ENCODE measurements around the gene COL1A2.

COL1A2 gene

GRCh38 chr7:94410413-94411187 is 15.9 kb downstream of the COL1A2 start:
- DNase-seq (ENCODE audit: low spot score) = no peak

DNA sequence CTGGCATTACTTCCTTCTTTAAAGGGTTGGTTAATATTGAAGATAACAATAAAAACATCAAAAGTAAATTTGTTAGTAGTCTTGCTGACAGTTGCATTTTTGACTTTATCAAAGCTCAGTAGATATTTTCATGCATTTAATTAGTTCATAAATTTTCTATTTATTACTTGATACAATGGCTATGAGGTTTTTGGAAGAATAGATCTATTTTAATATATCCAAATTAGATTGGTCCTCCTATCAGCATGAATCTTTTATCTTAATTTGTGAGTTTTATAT is 16.4 kb downstream of the COL1A2 start:
- no peak for DNase-seq (ENCODE audit: low spot score)

- DNase-seq (ENCODE audit: low spot score) = no peak
These were observed 18.1 kb downstream of the COL1A2 start for GRCh38 chr7:94412762-94413322.

DNA sequence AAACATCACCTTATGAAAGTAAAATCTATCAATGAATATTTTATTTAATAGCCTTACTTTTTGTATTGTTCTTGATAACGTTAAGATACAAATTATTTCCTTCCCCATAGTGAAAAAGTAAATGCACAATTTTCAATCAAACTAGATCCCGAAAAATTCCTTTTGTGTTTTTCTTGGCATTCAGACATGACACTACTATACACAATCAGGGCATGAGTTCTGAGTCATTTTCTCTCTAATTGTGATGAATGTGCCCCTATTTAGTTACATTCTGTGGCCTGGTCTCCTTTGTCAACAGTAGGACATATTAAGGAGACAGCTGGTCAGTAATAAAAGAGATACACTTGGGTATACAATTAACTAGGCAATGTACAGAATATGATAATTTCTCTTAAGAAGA is 19.8 kb downstream of the COL1A2 start:
- no peak for DNase-seq (ENCODE audit: low spot score)

DNA sequence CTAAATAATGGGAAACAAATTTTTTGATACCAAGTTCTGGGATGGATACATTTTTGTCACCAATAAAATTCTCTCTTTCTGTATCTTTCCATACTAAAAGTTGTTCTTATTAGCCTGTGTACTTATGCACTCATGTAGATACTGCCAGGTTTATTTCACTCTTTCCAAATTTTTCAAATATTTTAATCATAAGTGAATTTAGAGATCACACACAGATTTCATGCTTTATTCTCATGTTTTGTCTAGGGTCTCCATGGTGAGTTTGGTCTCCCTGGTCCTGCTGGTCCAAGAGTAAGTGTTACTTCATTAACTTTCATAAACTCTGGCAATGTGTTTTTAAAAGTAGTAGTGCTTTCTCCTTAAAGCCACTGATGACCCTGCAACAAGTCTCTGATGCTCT is 20.3 kb downstream of the COL1A2 start:
- no peak for DNase-seq (ENCODE audit: low spot score)

GRCh38 chr7:94417306-94417705 is 22.6 kb downstream of the COL1A2 start:
- DNase-seq (ENCODE audit: low spot score) = no peak

- DNase-seq (ENCODE audit: low spot score) = no peak
These were observed 23.2 kb downstream of the COL1A2 start for GRCh38 chr7:94417901-94418300.

GRCh38 chr7:94418851-94419250 is 24.2 kb downstream of the COL1A2 start:
- no peak for DNase-seq (ENCODE audit: low spot score)

DNA sequence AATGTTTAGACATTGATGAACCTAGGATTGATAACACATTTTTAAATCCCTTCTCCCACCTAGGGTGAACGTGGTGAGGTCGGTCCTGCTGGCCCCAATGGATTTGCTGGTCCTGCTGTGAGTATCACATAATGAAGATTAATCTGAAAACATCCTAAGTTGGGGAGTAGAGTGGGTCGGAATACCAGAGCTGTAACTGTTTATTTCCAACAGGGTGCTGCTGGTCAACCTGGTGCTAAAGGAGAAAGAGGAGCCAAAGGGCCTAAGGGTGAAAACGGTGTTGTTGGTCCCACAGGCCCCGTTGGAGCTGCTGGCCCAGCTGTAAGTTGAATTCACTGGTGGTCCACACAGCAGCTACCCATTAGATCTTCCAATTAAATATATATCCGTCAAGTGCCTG is 25.6 kb downstream of the COL1A2 start:
- no peak for DNase-seq (ENCODE audit: low spot score)

- no peak for DNase-seq (ENCODE audit: low spot score)
These were observed 27.0 kb downstream of the COL1A2 start for GRCh38 chr7:94421681-94422080.

- no peak for DNase-seq (ENCODE audit: low spot score)
These were observed 27.4 kb downstream of the COL1A2 start for GRCh38 chr7:94422136-94422535.

- DNase-seq (ENCODE audit: low spot score) = no peak
These were observed 28.2 kb downstream of the COL1A2 start for GRCh38 chr7:94422827-94423460.

- DNase-seq (ENCODE audit: low spot score) = peak; percentile 59
These were observed 29.4 kb downstream of the COL1A2 start for GRCh38 chr7:94423863-94424735.

GRCh38 chr7:94425546-94425945 is 30.9 kb downstream of the COL1A2 start:
- DNase-seq (ENCODE audit: low spot score) = no peak

- DNase-seq (ENCODE audit: low spot score) = no peak
These were observed 32.5 kb downstream of the COL1A2 start for GRCh38 chr7:94426980-94427875.

DNA sequence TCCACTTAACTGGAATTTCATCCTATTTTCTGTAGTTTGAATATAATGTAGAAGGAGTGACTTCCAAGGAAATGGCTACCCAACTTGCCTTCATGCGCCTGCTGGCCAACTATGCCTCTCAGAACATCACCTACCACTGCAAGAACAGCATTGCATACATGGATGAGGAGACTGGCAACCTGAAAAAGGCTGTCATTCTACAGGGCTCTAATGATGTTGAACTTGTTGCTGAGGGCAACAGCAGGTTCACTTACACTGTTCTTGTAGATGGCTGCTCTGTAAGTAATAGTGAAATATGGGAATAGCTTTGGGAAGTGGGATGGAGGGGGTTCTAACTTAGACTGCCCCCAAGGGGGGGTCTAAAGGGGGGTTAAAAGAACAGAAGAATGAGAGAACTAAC is 34.5 kb downstream of the COL1A2 start:
- no peak for DNase-seq (ENCODE audit: low spot score)

DNA sequence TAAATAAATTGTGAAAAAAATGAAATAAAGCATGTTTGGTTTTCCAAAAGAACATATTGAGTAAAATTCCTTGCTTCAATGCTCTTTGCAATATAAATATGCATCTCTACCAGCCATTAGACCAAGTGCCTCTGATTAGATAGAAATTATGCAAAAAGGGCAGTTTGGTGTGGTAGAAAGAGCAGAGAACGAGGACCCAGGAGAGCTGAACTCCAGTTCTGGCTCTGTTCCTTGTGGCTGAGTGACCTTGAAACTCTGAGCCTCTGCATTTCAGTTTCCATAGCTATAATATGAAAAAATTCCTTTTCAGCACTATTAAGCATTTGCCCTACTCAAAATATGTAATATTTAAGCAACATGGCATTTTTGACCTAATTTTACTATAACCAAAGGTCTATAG is 36.5 kb downstream of the COL1A2 start:
- DNase-seq (ENCODE audit: low spot score) = no peak

DNA sequence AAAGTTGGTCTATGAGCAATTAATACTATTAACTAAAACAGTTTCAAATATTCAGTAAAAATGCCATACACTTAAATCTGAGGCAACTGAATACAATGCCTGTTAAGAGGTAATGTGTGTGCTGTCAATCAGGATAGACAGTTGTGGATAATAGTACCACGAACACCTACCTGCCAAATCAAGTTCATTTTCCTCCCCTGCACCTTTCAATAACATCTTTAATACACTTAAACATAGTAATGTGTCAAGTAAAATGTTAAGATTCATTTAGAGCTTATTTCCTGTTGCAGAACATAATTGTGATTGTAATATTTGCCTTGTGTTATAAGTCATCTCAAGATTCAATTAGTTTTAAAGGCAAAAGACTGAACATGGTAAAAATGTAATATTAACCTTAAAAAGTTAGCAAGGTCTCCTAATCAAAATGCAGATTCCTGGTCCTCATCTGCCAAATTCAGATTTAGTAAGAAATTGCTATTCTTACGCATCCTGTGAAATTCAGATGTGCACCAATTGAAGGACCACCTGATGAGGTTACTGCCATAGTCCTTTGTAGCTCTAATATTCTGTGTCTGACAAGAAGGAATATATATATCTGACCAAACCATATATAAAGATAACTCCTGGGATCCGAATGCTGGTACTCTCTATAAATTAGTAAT is 37.1 kb downstream of the COL1A2 start:
- DNase-seq (ENCODE audit: low spot score) = no peak

DNA sequence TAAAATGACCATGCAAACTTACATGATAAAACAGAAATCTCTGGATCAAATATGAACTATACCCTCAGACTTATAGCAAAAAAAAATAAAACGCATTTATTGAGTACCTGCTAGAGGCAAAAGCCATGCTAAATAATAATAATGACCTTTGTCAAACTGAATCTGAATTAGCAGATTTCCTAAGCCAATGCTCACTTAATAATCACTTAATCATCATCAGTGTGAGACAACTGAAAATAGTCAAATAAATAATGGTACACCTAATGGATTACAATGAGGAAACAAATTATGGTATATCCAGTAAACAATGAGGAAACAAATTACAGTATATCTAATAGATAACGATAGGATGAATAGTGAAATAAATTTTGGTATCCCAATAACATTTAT is 37.6 kb downstream of the COL1A2 start:
- DNase-seq (ENCODE audit: low spot score) = no peak

DNA sequence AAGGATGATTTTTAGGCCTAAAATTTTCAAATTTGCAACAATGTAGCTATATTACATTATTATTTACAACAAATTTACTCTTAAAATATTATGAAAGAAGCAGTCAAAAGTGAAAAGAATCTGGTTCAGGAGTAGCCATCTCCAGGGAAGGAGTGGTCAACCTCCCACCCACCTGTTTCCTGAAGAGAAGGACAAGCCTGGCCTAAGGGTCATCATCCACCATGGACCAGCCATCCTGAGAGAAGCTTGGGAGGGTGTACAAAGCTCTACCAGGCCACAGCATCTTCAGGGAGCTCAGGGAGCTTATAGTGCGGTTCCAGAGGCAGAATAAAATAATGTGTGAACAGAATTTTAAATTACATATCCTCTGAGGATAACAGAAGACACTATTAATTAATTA is 38.1 kb downstream of the COL1A2 start:
- DNase-seq (ENCODE audit: low spot score) = no peak

DNA sequence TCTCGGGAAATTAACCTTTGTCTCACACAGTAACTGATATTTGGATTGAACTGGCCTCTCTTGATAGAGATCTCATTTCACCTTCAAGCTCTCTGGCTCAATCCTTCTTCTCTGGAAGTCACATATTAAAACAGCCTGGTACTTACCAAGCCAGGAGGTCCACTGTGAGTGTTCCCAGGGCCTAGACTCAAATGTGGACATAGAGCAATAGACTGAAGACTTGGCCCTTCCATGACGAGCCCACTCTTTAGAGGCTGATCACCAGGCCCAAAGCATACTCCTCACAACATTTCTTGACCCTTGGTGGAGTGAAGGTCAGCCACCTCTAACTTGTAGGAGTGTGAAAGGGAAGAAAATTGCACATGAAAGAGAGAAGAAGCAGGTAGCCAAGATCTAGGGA is 38.5 kb downstream of the COL1A2 start:
- DNase-seq (ENCODE audit: low spot score) = no peak

Data from AG08395 (cell line).